Right lobe of liver (tissue), 4 donors: ENCODE measurements around the gene PROP1.

Experiments
- POLR2A ChIP-seq: fragments of 450-650 bp; IDR thresholded peaks from one replicate; pipeline ENCODE4 v1.6.1; 2017; ENCODE audit warnings: antibody characterized with exemption, mild to moderate bottlenecking
- TF ChIP-seq, protein P1 (sequence below), 4 donors: fragments of 200-600 bp in 3 of 4; fragments of 450-650 bp in 1 of 4; IDR thresholded peaks; one replicate each; pipeline versions ENCODE4 v1.5.1 to v1.8.0; 2016 to 2022; ENCODE audit warnings: antibody characterized with exemption in 4 of 4, mild to moderate bottlenecking in 2 of 4
- donor health status: DM: no; HTN: no; CAD: no.
- donor health status: DM: no; HTN: no; CAD: no.
- donor health status: DM: no; HTN: yes; CAD: no.

- no peak for TF ChIP-seq POLR2A
- TF ChIP-seq, protein P1, sequence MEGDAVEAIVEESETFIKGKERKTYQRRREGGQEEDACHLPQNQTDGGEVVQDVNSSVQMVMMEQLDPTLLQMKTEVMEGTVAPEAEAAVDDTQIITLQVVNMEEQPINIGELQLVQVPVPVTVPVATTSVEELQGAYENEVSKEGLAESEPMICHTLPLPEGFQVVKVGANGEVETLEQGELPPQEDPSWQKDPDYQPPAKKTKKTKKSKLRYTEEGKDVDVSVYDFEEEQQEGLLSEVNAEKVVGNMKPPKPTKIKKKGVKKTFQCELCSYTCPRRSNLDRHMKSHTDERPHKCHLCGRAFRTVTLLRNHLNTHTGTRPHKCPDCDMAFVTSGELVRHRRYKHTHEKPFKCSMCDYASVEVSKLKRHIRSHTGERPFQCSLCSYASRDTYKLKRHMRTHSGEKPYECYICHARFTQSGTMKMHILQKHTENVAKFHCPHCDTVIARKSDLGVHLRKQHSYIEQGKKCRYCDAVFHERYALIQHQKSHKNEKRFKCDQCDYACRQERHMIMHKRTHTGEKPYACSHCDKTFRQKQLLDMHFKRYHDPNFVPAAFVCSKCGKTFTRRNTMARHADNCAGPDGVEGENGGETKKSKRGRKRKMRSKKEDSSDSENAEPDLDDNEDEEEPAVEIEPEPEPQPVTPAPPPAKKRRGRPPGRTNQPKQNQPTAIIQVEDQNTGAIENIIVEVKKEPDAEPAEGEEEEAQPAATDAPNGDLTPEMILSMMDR (IDR thresholded peaks at IDR 0.05) = no peak
These were observed 29.2 kb downstream of the PROP1 start for GRCh38 chr5:177966839-177967166.
